Central memory CD4-positive, alpha-beta T cell (primary cell): Measurements from ENCODE around the gene RBM34.
"Not testable (repeated sequence)": the region's sequence is repeated elsewhere in the genome, so short reads cannot be mapped to it uniquely, and the experiment has no call there.

Source experiments
- DNase-seq: peaks from one replicate; pipeline ENCODE4 v3.0.0; 2022
- total RNA-seq, 3 experiments: gene quantifications; one replicate each; lab custom pipeline; 2026; lab: John Stamatoyannopoulos, UW

Gene RBM34, protein sequence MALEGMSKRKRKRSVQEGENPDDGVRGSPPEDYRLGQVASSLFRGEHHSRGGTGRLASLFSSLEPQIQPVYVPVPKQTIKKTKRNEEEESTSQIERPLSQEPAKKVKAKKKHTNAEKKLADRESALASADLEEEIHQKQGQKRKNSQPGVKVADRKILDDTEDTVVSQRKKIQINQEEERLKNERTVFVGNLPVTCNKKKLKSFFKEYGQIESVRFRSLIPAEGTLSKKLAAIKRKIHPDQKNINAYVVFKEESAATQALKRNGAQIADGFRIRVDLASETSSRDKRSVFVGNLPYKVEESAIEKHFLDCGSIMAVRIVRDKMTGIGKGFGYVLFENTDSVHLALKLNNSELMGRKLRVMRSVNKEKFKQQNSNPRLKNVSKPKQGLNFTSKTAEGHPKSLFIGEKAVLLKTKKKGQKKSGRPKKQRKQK
- total RNA-seq, result 2.4 to 14.7 (median 2.8) reads per million in 3 experiments

DNA sequence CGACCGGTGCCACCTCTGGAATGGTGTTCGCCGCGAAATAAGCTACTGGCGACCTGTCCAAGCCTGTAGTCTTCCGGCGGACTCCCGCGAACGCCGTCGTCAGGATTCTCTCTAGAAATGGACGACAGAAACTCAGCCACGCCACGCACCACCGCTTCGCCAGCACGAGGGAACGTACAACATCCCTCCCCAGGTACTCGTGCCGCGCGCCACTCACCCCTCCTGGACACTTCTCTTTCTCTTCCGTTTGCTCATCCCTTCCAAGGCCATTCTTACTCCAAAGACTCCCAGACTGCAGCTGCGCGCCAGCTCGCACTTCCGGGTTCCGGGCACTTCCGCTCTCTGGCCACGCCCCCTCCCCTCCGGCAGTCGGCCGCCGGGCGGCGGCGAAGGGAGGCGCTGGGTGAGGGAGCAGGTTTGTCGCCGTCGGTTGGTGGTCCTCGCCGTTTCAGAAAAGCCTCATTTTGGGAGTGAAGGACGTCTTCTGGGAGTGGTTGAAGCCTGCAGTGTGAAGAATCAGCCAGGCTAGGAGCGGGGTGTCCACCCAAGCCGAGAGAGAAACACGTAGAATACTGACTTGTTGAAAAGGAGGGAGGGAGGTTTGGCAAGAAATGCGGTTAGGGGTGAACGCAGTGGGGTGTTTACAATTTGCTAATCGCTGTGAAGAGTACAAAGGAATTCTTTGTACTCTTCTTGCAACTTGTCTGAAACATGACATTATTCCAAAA, at the start of gene RBM34:
TSS of gene RBM34 (minus strand) at position 294 of the 728 bp plus-strand sequence. CDS start at position 270, 24 bp downstream.
- peak; percentile 88 for DNase-seq

DNA sequence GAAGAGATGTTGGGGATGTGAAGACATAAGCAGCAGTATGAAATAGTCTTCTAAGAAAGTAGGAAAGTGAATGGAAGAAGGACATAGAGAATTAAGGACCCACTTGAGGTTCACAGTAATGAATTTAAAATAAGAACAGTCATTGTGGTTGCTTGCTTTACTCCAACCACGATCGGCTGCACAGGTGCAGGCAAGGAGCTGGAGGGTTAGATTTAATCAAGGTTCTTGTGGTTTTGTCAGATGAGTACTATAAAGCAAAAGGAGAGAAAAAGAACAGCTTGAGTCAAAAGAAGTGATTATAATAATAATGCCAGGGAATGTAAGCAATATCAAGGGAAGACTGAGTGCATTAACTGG, 46.1 kb upstream of the RBM34 start:
- peak; percentile 63 for DNase-seq

DNA sequence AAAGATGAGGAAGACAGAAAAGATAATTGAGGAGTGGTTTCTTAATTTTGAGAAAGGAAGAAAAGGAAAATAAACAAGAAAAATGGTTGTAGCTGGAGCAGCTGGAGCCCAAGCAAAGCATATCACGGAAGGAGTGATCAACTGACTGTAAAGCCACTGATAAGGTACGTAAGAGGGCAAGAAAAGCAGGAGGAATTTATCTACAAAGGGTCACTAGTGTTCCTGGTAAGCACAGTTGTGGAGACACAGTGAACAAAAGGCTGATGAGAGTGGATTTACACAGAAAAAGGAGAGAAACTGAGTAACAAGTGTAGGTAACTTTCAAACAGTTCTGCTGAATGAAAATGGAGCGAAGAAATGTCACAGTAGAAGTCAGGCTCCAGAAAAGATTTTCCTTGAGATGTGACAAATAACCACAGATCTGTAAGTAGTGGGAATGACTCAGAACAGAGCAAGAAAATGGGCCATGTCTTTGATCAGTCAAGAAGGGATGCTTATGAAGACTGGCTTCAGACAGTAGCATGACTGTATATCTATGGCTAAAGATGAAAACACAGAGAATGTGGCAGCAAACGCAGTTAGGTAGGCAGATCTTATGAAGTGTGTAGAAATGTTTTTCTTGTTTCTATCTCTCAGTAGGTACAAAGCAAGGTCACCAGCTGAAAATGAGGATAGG, 45.6 kb upstream of the RBM34 start:
- DNase-seq, result no peak

DNA sequence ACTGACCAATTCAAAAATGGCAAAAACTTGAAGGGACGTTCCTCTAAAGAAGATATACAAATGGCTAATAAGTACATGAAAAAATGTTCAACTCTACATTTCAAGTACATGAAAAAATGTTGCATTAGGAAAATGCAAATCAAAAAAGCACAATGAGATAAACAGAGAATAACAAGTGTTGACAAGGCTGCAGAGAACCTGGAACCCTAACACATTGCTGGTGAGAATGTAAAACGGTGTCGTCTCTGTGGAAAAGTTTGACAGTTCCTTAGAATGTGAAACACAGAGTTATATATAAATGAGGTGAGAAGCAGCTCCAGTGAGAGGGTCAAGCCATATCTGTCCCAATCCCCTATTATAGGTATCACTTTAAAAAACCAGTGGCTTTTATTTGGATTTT, 44.6 kb upstream of the RBM34 start:
- no peak for DNase-seq

DNA sequence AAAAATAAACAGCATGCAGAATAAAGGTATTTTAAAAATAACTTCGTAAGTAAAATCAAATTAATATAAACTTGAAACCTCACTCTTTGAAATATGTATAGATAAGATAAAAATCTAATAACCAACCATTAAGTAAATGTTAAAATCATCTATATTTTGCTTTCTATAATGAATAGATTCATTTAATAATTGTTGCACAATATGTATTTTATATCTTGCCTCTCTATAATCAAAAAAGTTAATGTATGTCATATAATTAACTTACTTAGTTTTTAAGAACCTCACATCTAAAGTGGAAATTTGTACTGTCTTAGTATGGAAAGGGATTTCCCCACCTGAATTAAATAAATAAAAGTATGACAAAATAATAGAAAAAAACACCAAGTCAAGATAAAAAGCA, 42.4 kb upstream of the RBM34 start:
- DNase-seq, result no peak

DNA sequence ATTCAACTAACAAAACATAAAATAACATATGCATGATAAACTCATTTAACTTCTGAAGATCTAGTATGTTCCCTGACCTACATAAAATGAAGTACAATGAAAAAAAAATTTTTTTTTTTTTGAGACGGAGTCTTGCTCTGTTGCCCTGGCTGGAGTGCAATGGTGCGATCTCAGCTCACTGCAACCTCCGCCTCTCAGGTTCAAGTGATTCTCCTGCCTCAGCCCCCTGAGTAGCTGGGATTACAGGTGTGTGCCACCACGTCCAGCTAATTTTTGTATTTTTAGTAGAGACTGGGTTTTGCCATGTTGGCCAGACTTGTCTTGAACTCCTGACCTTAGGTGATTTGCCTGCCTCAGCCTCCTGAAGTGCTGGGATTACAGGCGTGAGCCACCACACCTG, 41.4 kb upstream of the RBM34 start:
- DNase-seq, result not testable (repeated sequence)

DNA sequence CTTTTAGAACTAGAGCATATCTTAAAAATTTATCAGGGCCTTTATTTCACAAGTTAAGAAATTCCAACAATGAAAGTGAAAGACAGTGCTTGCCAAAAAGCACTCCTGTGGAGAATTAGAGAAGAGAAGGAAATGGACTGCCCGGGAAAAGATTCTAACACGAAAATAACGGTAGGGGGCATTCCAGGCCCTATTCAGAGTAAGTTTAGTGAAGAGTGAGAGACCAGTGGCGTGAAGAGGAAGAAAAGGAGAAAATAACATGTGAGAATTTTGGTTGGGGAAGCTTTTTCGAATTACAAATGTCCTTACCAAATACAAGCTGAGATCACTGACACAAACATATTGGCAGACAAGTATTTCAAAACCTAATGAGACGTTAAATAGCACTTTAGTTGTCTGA, 38.4 kb upstream of the RBM34 start:
- no peak for DNase-seq

DNA sequence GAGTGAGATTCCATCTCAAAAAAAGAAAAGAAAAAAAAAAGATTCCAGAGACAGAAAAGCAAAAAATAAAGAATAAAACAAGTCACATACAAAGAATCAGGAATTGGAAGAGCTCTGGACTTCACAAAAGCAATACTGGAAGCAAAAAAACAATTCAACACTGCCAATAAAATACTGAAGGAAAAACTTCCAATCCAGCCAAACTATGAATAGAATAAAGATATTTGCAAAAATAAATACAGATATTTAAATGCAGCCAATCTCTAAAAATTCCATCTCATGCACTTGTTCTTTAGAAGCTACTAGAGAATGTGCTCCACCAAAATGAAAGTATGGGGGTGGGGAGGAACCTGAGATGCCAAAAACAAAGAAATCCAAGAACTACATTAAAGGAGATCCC, 29.4 kb upstream of the RBM34 start:
- no peak for DNase-seq

DNA sequence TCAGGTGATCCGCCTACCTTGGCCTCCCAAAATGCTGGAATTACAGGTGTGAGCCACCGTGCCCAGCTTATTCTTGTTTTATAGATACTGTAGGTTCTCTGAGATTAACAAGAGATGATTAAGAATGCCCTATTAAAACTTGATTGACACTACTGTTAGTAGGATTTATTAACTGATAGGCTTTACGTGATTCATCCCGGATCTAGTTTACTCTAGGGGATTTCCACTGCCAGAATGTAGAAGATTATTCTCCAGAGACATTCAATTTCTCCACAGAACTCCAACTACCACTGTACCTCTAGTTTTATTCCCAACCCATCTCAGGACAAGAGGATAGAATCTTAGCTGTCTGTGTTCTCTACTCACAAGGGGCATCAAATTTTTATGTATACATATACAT, 26.3 kb upstream of the RBM34 start:
- no peak for DNase-seq

DNA sequence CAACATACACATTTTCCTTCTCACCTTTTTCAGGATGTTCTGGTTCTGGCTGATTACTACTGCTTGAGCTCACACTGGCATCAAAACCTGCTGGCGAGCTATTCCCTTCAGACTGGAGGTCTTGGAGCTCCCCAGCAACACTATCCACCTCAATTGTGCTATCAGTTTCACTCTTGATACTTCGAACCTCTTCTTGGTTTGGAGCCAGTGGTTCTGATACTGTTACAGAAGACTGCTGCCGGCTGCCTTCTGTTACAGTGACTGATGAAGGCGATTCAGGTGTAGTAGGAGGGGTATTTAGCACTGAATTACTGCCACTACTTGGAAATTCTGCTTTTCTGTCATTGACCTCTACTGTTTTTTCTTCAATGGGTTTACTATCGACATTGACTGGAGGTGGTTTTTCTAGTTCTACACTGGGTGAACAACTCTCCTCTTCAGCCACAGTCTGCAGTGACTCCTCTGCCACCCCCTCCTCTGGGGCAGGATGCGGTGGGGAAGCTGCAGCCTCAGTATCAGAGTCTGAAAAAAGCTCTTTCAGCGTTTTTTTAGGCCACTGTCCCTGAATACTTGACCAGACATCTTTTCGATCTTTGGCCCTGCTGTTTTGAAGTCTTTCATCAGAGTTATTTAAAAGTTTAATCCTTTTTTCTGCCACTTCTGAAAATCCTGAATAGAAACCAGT, 20.7 kb upstream of the RBM34 start:
- no peak for DNase-seq

DNA sequence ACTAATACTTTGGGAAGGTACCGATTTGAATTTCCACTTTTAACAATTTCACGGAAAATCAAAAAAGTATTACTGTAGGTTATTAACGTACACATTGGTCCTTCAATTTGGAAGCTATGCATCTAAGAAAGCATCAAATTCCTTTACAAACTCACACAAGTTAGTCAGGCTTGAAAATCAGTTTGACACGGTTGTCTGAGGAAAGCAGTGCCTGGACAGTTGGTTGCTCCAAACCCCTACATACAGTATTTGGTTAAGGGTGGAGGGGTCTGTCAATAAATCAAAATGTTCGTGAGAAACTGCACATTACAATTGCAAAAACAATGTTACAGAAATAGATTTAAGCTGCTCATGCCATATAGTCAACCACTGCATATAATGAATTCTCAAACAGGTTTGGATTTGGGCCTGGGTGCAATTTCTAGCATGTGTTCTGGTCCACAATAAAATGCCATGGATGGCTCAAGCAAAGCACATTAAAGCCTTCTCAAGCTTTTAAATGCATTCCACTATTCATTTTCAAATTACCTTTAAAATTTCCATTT, 19.9 kb upstream of the RBM34 start:
- DNase-seq, result no peak

DNA sequence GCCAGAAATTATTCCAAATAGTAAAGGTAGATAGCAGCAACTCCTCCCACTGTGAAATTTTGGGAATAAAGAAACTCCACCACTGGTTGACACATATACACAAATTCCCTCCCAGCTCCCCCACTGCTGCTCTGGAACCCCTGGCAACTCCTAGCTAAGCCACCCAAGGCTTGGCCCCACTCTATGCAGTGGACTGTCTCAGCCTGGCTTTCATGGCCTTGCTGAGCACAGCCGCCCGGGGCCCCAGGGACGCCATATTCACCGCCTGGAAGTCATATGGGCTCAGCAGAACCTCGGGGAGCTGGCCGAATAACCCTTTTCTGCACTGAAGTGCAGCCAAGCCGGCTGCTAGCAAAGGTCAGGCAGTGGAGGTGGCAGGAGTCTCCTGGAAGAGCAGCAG, 15.4 kb upstream of the RBM34 start:
- DNase-seq, result no peak

DNA sequence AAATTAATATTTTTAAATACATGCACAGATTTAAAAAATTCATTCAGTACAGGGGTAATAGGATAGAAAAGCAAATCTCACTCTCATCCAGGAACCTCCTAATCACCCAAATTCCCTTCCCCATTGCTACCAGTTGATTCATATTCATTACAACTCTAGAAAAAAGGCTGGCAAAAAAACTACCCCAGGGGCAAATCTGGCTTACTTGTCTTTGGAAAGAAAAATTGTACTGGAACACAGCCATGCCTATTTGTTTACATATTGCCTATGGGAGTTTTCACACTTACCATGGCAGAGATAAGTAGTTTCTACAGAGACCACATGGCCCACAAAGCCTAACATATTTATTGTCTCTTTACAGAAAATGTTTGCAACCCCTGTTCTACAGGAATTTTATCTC, 8.9 kb upstream of the RBM34 start:
- DNase-seq, result no peak

DNA sequence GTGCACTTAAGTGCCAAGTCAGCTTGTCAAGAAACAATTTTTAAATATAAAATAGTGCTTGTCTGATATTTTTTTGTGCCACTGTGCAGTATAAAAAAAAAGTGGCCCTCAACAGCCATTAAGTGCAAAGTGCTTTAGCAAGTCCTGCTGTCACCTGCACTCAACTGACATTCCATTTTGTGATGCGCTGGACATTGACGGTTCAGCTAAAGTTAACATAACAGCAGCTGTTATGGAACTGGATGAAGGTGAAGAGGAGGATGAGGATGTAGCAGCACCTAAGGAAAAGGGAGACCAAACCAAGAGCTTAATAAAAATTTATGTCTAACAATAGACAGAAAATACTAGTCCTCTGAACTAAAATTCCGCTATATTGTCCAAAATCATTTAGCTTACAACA, 7.3 kb upstream of the RBM34 start:
- DNase-seq, result no peak

DNA sequence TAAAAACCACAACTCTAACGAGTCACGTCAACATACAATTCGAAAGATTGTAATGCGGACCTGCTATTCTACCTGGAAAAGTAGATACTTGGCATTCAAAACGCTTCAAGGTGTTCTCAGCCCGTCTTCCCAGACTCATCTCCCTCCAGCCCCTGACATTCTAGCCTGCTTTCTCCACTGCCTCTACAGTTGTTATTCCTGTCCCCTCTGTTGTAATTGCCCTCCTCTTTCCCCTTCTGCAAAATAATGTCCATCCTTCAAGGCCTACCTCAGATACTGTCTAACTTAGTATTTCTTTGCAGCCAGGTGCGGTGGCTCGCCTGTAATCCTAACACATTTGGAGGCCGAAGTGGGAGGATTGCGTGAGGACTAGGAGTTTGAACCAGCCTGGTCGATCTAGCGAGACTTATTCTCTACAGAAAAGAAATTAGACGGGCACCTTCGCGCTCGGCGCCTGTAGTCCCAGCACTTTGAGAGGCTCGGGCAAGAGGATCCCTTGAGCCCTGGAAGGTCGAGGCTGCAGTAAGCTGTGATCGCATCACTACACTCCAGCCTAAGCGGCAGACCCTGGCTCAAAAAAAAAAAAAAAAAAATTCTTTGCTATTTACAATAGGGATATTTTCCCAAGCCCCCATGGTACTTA, 756 bp upstream of the RBM34 start:
- no peak for DNase-seq

DNA sequence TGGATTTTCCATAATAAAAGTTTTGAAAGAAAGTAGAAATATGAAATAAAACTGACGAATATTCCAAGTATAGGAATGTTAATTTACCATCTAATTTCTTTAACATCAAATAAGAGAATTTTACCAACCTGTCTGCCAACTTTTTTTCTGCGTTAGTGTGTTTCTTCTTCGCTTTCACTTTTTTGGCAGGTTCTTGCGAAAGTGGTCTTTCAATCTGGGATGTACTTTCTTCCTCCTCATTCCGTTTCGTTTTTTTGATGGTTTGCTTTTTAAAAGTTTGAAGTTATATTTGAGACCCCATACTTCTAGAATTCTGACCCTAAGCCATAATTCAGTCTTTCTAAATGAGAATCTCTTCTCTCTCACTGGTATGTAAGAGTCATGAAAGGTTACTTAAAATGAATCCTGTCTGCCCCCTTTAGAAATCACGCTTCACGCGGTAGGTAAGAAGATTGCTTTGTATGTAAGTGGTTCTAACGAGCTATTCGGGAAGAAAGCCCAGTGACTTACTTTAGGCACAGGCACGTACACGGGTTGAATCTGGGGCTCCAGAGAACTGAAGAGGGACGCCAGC, 580 bp downstream of the RBM34 start:
- DNase-seq, result no peak

DNA sequence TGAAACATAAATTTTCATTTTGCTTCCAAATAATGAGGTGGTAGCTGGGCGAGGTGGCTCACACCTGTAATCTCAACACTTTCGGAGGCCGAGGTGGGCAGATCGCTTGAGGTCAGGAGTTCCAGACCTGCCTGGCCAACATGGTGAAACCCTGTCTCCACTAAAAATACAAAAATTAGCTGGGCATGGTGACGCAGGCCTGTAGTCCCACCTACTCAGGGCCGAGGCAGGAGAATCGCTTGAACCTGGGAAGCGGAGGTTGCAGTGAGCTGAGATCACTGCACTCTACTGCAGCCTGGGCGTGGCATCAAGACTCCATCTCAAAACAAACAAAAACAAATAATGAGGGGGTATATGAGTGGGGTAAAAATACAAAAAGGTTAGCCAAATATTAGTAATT, 1.1 kb downstream of the RBM34 start:
- DNase-seq, result not testable (repeated sequence)

DNA sequence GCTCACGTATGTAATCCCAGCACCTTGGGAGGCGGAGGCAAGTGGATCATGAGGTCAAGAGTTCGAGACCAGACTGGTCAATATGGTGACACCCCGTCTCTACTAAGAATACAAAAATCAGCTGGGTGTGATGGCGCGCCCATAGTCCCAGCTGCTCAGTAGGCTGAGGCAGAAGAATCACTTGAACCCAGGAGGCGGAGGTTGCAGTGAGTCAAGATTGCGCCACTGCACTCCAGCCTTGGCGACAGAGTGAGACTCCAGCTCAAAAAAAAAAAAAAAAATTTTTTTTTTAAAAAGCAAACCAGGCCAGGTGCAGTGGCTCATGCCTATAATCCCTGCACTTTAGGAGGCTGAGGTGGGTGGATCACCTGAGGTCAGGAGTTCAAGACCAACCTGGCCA, 1.8 kb downstream of the RBM34 start:
- DNase-seq, result not testable (repeated sequence)

DNA sequence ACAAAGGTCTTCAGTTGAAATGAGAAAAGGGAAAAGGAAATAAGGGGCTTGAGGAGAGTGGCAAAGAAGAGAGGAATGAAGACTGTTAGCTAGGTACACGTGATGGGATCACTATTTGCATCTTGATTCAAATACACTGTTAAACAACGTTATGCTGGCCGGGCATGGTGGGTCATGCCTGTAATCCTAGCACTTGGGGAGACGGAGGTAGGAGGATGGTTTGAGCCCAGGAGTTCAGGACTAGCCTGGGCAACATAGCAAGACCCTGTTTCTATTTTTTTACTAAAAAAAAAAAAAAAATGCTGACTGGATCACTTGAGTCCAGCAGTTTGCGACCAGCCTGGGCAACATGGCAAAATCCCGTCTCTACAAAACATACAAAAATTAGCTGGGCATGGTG, 2.4 kb downstream of the RBM34 start:
- DNase-seq, result no peak

DNA sequence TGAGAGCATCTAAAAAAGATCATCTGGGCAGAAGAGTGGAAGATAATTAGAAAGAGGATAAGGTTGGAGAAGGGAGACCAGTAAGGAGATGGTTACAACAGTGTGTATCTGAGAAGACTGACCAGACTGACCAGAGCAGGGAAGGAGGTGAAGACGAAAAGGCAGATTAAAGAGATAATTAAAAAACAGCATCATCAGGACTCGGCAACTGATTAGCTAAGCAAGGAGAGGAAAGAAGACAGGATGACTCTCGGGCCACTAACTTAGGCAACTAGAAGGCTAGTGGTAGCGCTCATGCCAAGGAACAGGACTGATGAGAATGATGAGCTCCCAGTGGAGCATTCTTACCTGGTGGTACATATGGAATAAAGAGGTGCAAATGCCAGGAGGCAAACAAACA, 3.9 kb downstream of the RBM34 start:
- DNase-seq, result no peak

DNA sequence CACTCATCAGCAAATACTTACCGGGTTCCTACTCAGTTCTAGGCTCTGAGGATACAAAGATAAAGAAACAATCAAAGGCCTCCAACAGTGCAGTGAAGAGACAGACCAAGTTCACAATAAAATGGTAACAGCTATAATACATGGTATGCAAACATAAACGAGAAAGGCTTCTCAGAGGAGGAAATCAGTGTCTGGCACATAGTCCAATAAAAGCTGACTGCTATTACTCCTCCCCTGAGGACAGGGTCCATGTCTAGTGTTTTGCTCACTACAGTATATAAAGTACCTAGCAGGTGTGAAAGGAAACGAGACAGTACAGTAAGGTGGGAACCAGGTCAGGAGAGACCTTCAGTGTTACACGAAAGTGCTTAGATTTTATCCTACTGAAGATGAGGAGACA, 4.3 kb downstream of the RBM34 start:
- DNase-seq, result no peak

DNA sequence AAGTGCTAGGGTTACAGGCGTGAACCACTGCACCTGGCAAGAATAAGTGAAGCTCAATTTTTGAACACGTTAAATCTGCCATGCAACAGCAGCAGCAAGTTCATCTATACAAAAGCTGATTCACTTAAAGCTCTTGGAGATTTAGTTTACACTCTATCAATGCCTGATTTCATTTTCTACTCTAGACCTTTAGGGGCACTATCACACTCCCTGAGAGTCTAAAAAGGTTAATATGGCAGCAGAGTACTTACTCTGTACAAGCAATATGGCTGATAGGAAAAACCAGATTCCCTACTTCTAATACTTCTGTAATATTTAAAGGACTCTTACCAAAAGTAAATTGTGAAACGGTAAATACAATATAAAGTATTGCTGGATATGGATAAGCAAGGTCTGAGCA, 4.8 kb downstream of the RBM34 start:
- DNase-seq, result no peak
